Astrocyte (in vitro differentiated cells and primary cell): ENCODE data around the gene CSMD2. TPM values are rescaled to one million over a fixed set of nuclear protein-coding genes. Genes with fewer than 3 reads are reported as not detected.
A peak's percentile ranks its signal among the peaks of the same experiment; 100 is the strongest.

Experiments used
- DNase-seq: peaks from one replicate; pipeline ENCODE4 v3.0.0-alpha.2; 2010; ENCODE audit warnings: low read depth
- FAIRE-seq: peaks from 2 replicates; lab custom pipeline; 2011; peaks lifted over from hg19 to GRCh38; lab: Jason Lieb, UNC
- H2AFZ ChIP-seq: 2 replicates; pipeline ENCODE4 v1.6.0; 2012; ENCODE audit warnings: low read depth, low read length, inconsistent platforms
- H3K27ac ChIP-seq: 2 replicates; pipeline ENCODE4 v1.5.1; 2011; ENCODE audit warnings: low read depth, low read length, inconsistent platforms
- H3K27me3 ChIP-seq: 2 replicates; pipeline ENCODE4 v1.6.0; 2011; ENCODE audit warnings: low read length, inconsistent platforms; ENCODE audit not compliant: insufficient read depth
- H3K36me3 ChIP-seq: 2 replicates; pipeline ENCODE4 v1.5.1; 2011; ENCODE audit warnings: low read length, inconsistent platforms; ENCODE audit not compliant: insufficient read depth
- H3K4me1 ChIP-seq: 2 replicates; pipeline ENCODE4 v1.5.1; 2011; ENCODE audit warnings: low read length, inconsistent platforms; ENCODE audit not compliant: insufficient read depth
- H3K4me2 ChIP-seq: 2 replicates; pipeline ENCODE4 v1.6.0; 2012; ENCODE audit warnings: low read length, inconsistent platforms
- H3K4me3 ChIP-seq: 2 replicates; pipeline ENCODE4 v1.5.1; 2011; ENCODE audit warnings: low read depth, mild to moderate bottlenecking, low read length, inconsistent platforms; ENCODE audit not compliant: insufficient read depth
- H3K79me2 ChIP-seq: 2 replicates; pipeline ENCODE4 v1.6.0; 2012; ENCODE audit warnings: mild to moderate bottlenecking, low read length, inconsistent platforms; ENCODE audit not compliant: insufficient read depth
- H3K9ac ChIP-seq: 2 replicates; pipeline ENCODE4 v1.6.0; 2012; ENCODE audit warnings: mild to moderate bottlenecking, low read length, inconsistent platforms
- H3K9me3 ChIP-seq: 2 replicates; pipeline ENCODE4 v1.5.1; 2012; ENCODE audit warnings: low read depth, mild to moderate bottlenecking, low read length, inconsistent platforms; ENCODE audit not compliant: insufficient read depth
- H4K20me1 ChIP-seq: 2 replicates; pipeline ENCODE4 v1.6.0; 2012; ENCODE audit warnings: low read length, inconsistent platforms; ENCODE audit not compliant: insufficient read depth
- H3K27ac Mint-ChIP-seq: one replicate; pipeline ENCODE4 v1.8.0; 2021; ENCODE audit warnings: mild to moderate bottlenecking, mixed read lengths; ENCODE audit not compliant: unreplicated experiment
- H3K27me3 Mint-ChIP-seq: one replicate; pipeline ENCODE4 v1.8.0; 2021; ENCODE audit warnings: low read depth, mixed read lengths; ENCODE audit not compliant: unreplicated experiment
- H3K36me3 Mint-ChIP-seq: one replicate; pipeline ENCODE4 v1.8.0; 2021; ENCODE audit warnings: low read depth, mixed read lengths; ENCODE audit not compliant: unreplicated experiment
- H3K4me1 Mint-ChIP-seq: one replicate; pipeline ENCODE4 v1.8.0; 2021; ENCODE audit warnings: low read depth, mixed read lengths; ENCODE audit not compliant: unreplicated experiment
- H3K4me3 Mint-ChIP-seq: one replicate; pipeline ENCODE4 v1.8.0; 2021; ENCODE audit warnings: mild to moderate bottlenecking, moderate library complexity, mixed read lengths; ENCODE audit not compliant: unreplicated experiment
- H3K9me3 Mint-ChIP-seq: one replicate; pipeline ENCODE4 v1.8.0; 2021; ENCODE audit warnings: mild to moderate bottlenecking, mixed read lengths; ENCODE audit not compliant: unreplicated experiment
- CTCF ChIP-seq: IDR thresholded peaks from 2 replicates; pipeline ENCODE4 v1.5.1; 2011; ENCODE audit warnings: low read depth, mild to moderate bottlenecking, inconsistent platforms, low read length, moderate library complexity; ENCODE audit not compliant: insufficient read depth
- EZH2 ChIP-seq: IDR thresholded peaks from 2 replicates; pipeline ENCODE4 v1.6.1; 2012; ENCODE audit warnings: mild to moderate bottlenecking, low read length, inconsistent platforms; ENCODE audit not compliant: insufficient read depth
- total RNA-seq: library from RNA; stranded (reverse); gene quantifications from 2 replicates; pipeline ENCODE4 v1.2.1, GENCODE V29; 2021

Gene CSMD2
- total RNA-seq, 1 donor from 2014 or later: 11.1 TPM

GRCh38 chr1:33819290-33819912, 345.6 kb downstream of the CSMD2 start:
- Histone ChIP-seq H3K36me3 (no peaks in the 10 kb centered on the region), H3K4me2 (no peak overlapping the region), H4K20me1 (peaks cover 26% of the 10 kb centered on the region), H3K79me2 (no peaks in the 10 kb centered on the region), H3K4me1 (peaks cover 12% of the 10 kb centered on the region), H3K9me3 (no peaks in the 10 kb centered on the region), H2AFZ (no peak overlapping the region), H3K4me3 (no peak overlapping the region), H3K27ac (no peak overlapping the region), H3K9ac (no peak overlapping the region), H3K27me3 (peaks cover 3% of the 10 kb centered on the region)
- Mint-ChIP-seq H3K4me3 (no peak overlapping the region), H3K9me3 (peaks cover 10% of the 10 kb centered on the region), H3K36me3 (peaks cover 30% of the 10 kb centered on the region), H3K27ac (no peak overlapping the region), H3K27me3 (peaks cover 2% of the 10 kb centered on the region), H3K4me1 (peaks cover 14% of the 10 kb centered on the region)
- no peak for TF ChIP-seq CTCF
- TF ChIP-seq EZH2: no peak
- DNase-seq (no peak), FAIRE-seq (no peak)

- no peak for TF ChIP-seq EZH2
- TF ChIP-seq CTCF: no peak
- H3K4me3 Mint-ChIP-seq: no peak overlapping the region
- Histone ChIP-seq H3K9me3 (no peaks in the 10 kb centered on the region), H3K36me3 (no peaks in the 10 kb centered on the region), H3K79me2 (no peaks in the 10 kb centered on the region), H2AFZ (no peak overlapping the region), H3K4me2 (no peak overlapping the region), H3K9ac (no peak overlapping the region), H3K27ac (no peak overlapping the region), H3K4me3 (no peak overlapping the region), H4K20me1 (peaks cover 32% of the 10 kb centered on the region), H3K4me1 (peaks cover 17% of the 10 kb centered on the region), H3K27me3 (peaks cover 6% of the 10 kb centered on the region)
- peaks cover 18% of the 10 kb centered on the region for H3K4me1 Mint-ChIP-seq
- FAIRE-seq (no peak), DNase-seq (no peak)
- peaks cover 31% of the 10 kb centered on the region for H3K36me3 Mint-ChIP-seq
- H3K9me3 Mint-ChIP-seq: peaks cover 16% of the 10 kb centered on the region
- no peak overlapping the region for H3K27ac Mint-ChIP-seq
- peaks cover 2% of the 10 kb centered on the region for H3K27me3 Mint-ChIP-seq
Observed at GRCh38 chr1:33818071-33818470, 347.0 kb downstream of the CSMD2 start.

- FAIRE-seq (peak; percentile 89), DNase-seq (peak; percentile 94)
- no peaks in the 10 kb centered on the region for H3K36me3 ChIP-seq
- peak overlapping the region; percentile 50 for H3K27ac Mint-ChIP-seq
- H3K4me3 ChIP-seq: no peak overlapping the region
- no peak overlapping the region for H3K4me3 Mint-ChIP-seq
- no peak for TF ChIP-seq EZH2
- TF ChIP-seq CTCF: no peak
- no peaks in the 10 kb centered on the region for H3K9me3 ChIP-seq
- no peak overlapping the region for H3K27ac ChIP-seq
- no peaks in the 10 kb centered on the region for H3K79me2 ChIP-seq
- H3K4me1 Mint-ChIP-seq: peaks cover 18% of the 10 kb centered on the region
- H3K9ac ChIP-seq: no peak overlapping the region
- H3K27me3 ChIP-seq: peaks cover 5% of the 10 kb centered on the region
- H3K27me3 Mint-ChIP-seq: peaks cover 2% of the 10 kb centered on the region
- H3K36me3 Mint-ChIP-seq: peaks cover 25% of the 10 kb centered on the region
- H3K4me1 ChIP-seq: peaks cover 17% of the 10 kb centered on the region
- peak overlapping the region; percentile 68 for H3K4me2 ChIP-seq
- no peak overlapping the region for H2AFZ ChIP-seq
- peaks cover 11% of the 10 kb centered on the region for H4K20me1 ChIP-seq
- peaks cover 9% of the 10 kb centered on the region for H3K9me3 Mint-ChIP-seq
Observed at GRCh38 chr1:33815061-33815460, 350.0 kb downstream of the CSMD2 start.
